Measurements from ENCODE around the gene INPP5D. TPM values are rescaled to one million over a fixed set of nuclear protein-coding genes. Genes with fewer than 3 reads are reported as not detected.

The INPP5D gene
- total and polyA plus RNA-seq, 2 of the 8 experiments (the other 6 are each of a cell fraction or from before 2014, with no cell fraction given): 4.5 to 7.1 TPM

- TF ChIP-seq, protein P1, sequence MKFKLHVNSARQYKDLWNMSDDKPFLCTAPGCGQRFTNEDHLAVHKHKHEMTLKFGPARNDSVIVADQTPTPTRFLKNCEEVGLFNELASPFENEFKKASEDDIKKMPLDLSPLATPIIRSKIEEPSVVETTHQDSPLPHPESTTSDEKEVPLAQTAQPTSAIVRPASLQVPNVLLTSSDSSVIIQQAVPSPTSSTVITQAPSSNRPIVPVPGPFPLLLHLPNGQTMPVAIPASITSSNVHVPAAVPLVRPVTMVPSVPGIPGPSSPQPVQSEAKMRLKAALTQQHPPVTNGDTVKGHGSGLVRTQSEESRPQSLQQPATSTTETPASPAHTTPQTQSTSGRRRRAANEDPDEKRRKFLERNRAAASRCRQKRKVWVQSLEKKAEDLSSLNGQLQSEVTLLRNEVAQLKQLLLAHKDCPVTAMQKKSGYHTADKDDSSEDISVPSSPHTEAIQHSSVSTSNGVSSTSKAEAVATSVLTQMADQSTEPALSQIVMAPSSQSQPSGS (IDR thresholded peaks at IDR 0.05; ENCODE audit: low read length): no peak
These were observed 173.6 kb downstream of the INPP5D start (continued) for GRCh38 chr2:233233618-233234230.

Data from H1 (cell line).